Thyroid gland (tissue), 4 donors: ENCODE measurements around the gene THRB. TPM values are rescaled to one million over a fixed set of nuclear protein-coding genes. Genes with fewer than 3 reads are reported as not detected.

ENCODE experiments used
- DNase-seq, 2 donors: peaks; one replicate each; pipeline ENCODE4 v3.0.0-alpha.2; 2019
- H3K27ac ChIP-seq, 3 donors: fragments of 200-600 bp; sonication (generic); 1 replicate in 2 of 3; 2 replicates in 1 of 3; pipeline ENCODE4 v1.5.1; 2016 to 2019; ENCODE audit warnings: mild to moderate bottlenecking in 1 of 3, moderate library complexity in 1 of 3
- H3K27me3 ChIP-seq: fragments of 200-600 bp; sonication (generic); one replicate; pipeline ENCODE4 v1.5.1; 2019
- H3K36me3 ChIP-seq, 2 donors: fragments of 200-600 bp; sonication (generic); one replicate each; pipeline ENCODE4 v1.5.1; 2016 to 2019
- H3K4me1 ChIP-seq, 2 donors: fragments of 200-600 bp; sonication (generic); one replicate each; pipeline ENCODE4 v1.5.1; 2017 to 2019
- H3K4me3 ChIP-seq, 3 donors: fragments of 200-600 bp; sonication (generic); replicated peaks in 1 of 3; 1 replicate in 2 of 3; 2 replicates in 1 of 3; pipeline ENCODE4 v1.5.1; 2016; ENCODE audit warnings: mild to moderate bottlenecking in 1 of 3
- H3K9me3 ChIP-seq: fragments of 200-600 bp; sonication (generic); one replicate; pipeline ENCODE4 v1.5.1; 2017
- POLR2A ChIP-seq, 2 donors: fragments of 450-650 bp; IDR thresholded peaks; one replicate each; pipeline ENCODE4 v1.6.1; 2017; ENCODE audit warnings: antibody characterized with exemption in 2 of 2, mild to moderate bottlenecking in 2 of 2, moderate library complexity in 1 of 2
- WGBS, 2 donors: methylation state at CpG; one replicate each; pipeline ENCODE4 v1.1.5; 2017; 5-methylcytosine and 5-hydroxymethylcytosine counted together
- intact Hi-C: fragments of 100-400 bp; cut with DNase I; formaldehyde crosslinking; loops from one replicate; pipeline ENCODE4 v1.15.1; 2023
- microRNA counts, 2 donors: library from miRNA; unstranded; fragments of <30 nt; microRNA quantifications; one replicate each; lab custom pipeline; 2016 to 2017
- microRNA-seq: library from miRNA; unstranded; fragments of <30 nt; microRNA quantifications from one replicate; pipeline ENCODE4, GENCODE V29; 2016
- small RNA-seq: library from RNA; depleted of rRNA; stranded (forward); fragments of <200 nt; gene quantifications from one replicate; pipeline ENCODE3, GENCODE V24; 2016
- total RNA-seq, 4 donors: library from RNA; depleted of rRNA; stranded (reverse); fragments of >200 nt; gene quantifications; one replicate each; pipeline ENCODE4 v1.2.3, GENCODE V29; 2016
- TF ChIP-seq, protein P1 (sequence below), 6 experiments: fragments of 200-600 bp in 3 of 6; fragments of 450-650 bp in 3 of 6; sonication (generic) in 3 of 6; IDR thresholded peaks; one replicate each; pipeline ENCODE4 v1.5.1; 2016 to 2019; ENCODE audit warnings: antibody characterized with exemption in 6 of 6, mild to moderate bottlenecking in 2 of 6, inconsistent platforms in 1 of 6, moderate library complexity in 1 of 6

Gene THRB
- total RNA-seq, 4 donors from 2014 or later = 11.1 to 33.2 (median 13.4) TPM

DNA sequence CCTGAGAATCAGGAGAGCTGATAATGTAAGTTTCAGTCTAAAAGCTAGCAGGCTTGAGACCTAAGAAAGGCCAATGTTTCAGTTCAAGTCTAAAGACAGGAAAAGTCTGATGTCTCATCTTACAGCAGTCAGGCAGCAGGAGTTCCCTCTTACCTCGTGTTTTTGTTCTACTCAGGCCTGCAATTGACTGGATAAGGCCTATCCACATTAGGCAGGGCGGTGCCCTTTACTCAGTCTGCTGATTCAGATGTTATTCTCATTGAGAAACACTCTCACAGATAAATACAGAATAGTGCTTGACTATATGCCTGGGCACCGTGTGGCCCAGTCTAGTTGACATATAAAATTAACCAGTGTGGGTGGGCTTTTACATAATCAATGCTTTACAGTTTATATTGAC, 427.2 kb downstream of the THRB start:
- no peaks in the 10 kb centered on the region for H3K9me3 ChIP-seq
- no peak for DNase-seq
- TF ChIP-seq, protein P1, sequence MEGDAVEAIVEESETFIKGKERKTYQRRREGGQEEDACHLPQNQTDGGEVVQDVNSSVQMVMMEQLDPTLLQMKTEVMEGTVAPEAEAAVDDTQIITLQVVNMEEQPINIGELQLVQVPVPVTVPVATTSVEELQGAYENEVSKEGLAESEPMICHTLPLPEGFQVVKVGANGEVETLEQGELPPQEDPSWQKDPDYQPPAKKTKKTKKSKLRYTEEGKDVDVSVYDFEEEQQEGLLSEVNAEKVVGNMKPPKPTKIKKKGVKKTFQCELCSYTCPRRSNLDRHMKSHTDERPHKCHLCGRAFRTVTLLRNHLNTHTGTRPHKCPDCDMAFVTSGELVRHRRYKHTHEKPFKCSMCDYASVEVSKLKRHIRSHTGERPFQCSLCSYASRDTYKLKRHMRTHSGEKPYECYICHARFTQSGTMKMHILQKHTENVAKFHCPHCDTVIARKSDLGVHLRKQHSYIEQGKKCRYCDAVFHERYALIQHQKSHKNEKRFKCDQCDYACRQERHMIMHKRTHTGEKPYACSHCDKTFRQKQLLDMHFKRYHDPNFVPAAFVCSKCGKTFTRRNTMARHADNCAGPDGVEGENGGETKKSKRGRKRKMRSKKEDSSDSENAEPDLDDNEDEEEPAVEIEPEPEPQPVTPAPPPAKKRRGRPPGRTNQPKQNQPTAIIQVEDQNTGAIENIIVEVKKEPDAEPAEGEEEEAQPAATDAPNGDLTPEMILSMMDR (IDR thresholded peaks at IDR 0.05) = no peak
- TF ChIP-seq POLR2A (IDR thresholded peaks at IDR 0.05) = no peak
- H3K4me1 ChIP-seq = no peaks in the 10 kb centered on the region
- H3K27ac ChIP-seq = no peak overlapping the region
- 75 to 82% methylated on average over 3 of the region's 3 CpGs for WGBS, 2 donors
- no peaks in the 10 kb centered on the region for H3K27me3 ChIP-seq
- intact Hi-C loops = no loop called here
- no peak overlapping the region for H3K4me3 ChIP-seq
- no peaks in the 10 kb centered on the region for H3K36me3 ChIP-seq

MicroRNAs encoded within 50 kb of the gene (microRNA counts, 767-probe panel; counts per million panel counts)
- microRNA hsa-miR-4792 (lab: Ali Mortazavi, UCI) = 0 counts per million in 2 donors

Small RNA genes within 50 kb of the gene (microRNA-seq; reads per million reads assigned to microRNA genes)
- gene MIR4792 = not detected

Small RNA genes within 50 kb of the gene (small RNA-seq; reads per million reads assigned to genes)
- gene MIR4792 = not detected
